NCI-H1105 treated with DMSO at 0.1 percent for 48 hours (cell line): Measurements from ENCODE around the gene MLH3.

Experiments
- DNase-seq: peaks from one replicate; lab custom pipeline; 2025; lab: John Stamatoyannopoulos, UW

The MLH3 gene

GRCh38 chr14:74984236-74985027 is 66.8 kb downstream of the MLH3 start:
- no peak for DNase-seq

- no peak for DNase-seq
These were observed 67.9 kb downstream of the MLH3 start for GRCh38 chr14:74983343-74983742.

GRCh38 chr14:74982661-74983060 is 68.6 kb downstream of the MLH3 start:
- DNase-seq: no peak

GRCh38 chr14:74981833-74982232 is 69.4 kb downstream of the MLH3 start:
- no peak for DNase-seq

GRCh38 chr14:74981462-74981782 is 69.8 kb downstream of the MLH3 start:
- no peak for DNase-seq

- no peak for DNase-seq
These were observed 70.4 kb downstream of the MLH3 start for GRCh38 chr14:74980731-74981461.

- no peak for DNase-seq
These were observed 70.9 kb downstream of the MLH3 start for GRCh38 chr14:74980398-74980730.

- DNase-seq: no peak
These were observed 71.5 kb downstream of the MLH3 start for GRCh38 chr14:74979442-74980397.

GRCh38 chr14:74979029-74979428 is 72.2 kb downstream of the MLH3 start:
- DNase-seq: no peak

- DNase-seq: no peak
These were observed 72.8 kb downstream of the MLH3 start for GRCh38 chr14:74978416-74978947.

- DNase-seq: no peak
These were observed 73.3 kb downstream of the MLH3 start for GRCh38 chr14:74977901-74978385.

- DNase-seq: no peak
These were observed 73.9 kb downstream of the MLH3 start for GRCh38 chr14:74977164-74977900.

- no peak for DNase-seq
These were observed 74.8 kb downstream of the MLH3 start for GRCh38 chr14:74976264-74977113.

GRCh38 chr14:74975059-74975810 is 76.0 kb downstream of the MLH3 start:
- no peak for DNase-seq

- DNase-seq: no peak
These were observed 76.8 kb downstream of the MLH3 start for GRCh38 chr14:74974364-74975058.

GRCh38 chr14:74973905-74974363 is 77.3 kb downstream of the MLH3 start:
- DNase-seq: no peak

GRCh38 chr14:74973003-74973653 is 78.1 kb downstream of the MLH3 start:
- DNase-seq: no peak

GRCh38 chr14:74968811-74969210 is 82.5 kb downstream of the MLH3 start:
- no peak for DNase-seq
